ENCODE measurements around the gene NOC3L.

Gene NOC3L

GRCh38 chr10:94293354-94293753, 69.4 kb downstream of the NOC3L start:
- no peak for TF ChIP-seq ESRRG (CRISPR knock-in tag; IDR thresholded peaks at IDR 0.05)
- TF ChIP-seq CSRNP3 (CRISPR knock-in tag; IDR thresholded peaks at IDR 0.05), result no peak
- no peak for TF ChIP-seq TOX (CRISPR knock-in tag; IDR thresholded peaks at IDR 0.05; ENCODE audit: borderline replicate concordance)
- TF ChIP-seq OSR1 (CRISPR knock-in tag; IDR thresholded peaks at IDR 0.05), result no peak
- TF ChIP-seq ISL1 (CRISPR knock-in tag; IDR thresholded peaks at IDR 0.05), result no peak
- TF ChIP-seq ZNF8 (CRISPR knock-in tag; IDR thresholded peaks at IDR 0.05), result no peak
- no peak for TF ChIP-seq TSHZ2 (CRISPR knock-in tag; IDR thresholded peaks at IDR 0.05)
- peak; percentile 44 for ATAC-seq

- ATAC-seq, result peak; percentile 90
These were observed 70.2 kb downstream of the NOC3L start for GRCh38 chr10:94292434-94293090.

GRCh38 chr10:94288361-94289101, 74.2 kb downstream of the NOC3L start:
- no peak for ATAC-seq
- TF ChIP-seq TSHZ2 (CRISPR knock-in tag; IDR thresholded peaks at IDR 0.05), result no peak
- TF ChIP-seq TOX (CRISPR knock-in tag; IDR thresholded peaks at IDR 0.05; ENCODE audit: borderline replicate concordance), result no peak
- TF ChIP-seq ZFP3 (CRISPR knock-in tag; IDR thresholded peaks at IDR 0.05), result no peak
- TF ChIP-seq CSDC2 (CRISPR knock-in tag; IDR thresholded peaks at IDR 0.05), result no peak
- TF ChIP-seq POU6F1 (CRISPR knock-in tag; IDR thresholded peaks at IDR 0.05; ENCODE audit: borderline replicate concordance, low read depth), result no peak
- TF ChIP-seq TCF4 (CRISPR knock-in tag; IDR thresholded peaks at IDR 0.05; ENCODE audit: borderline replicate concordance), result no peak
- no peak for TF ChIP-seq SNAI2 (CRISPR knock-in tag; IDR thresholded peaks at IDR 0.05)
- no peak for TF ChIP-seq CSRNP3 (CRISPR knock-in tag; IDR thresholded peaks at IDR 0.05)
- TF ChIP-seq ZNF565 (CRISPR knock-in tag; conservative IDR thresholded peaks at IDR 0.05; ENCODE audit: low read depth), result no peak
- no peak for TF ChIP-seq ARNTL (CRISPR knock-in tag; IDR thresholded peaks at IDR 0.05; ENCODE audit: borderline replicate concordance, low read depth)
- TF ChIP-seq ESRRG (CRISPR knock-in tag; IDR thresholded peaks at IDR 0.05), result no peak
- TF ChIP-seq RARB (CRISPR knock-in tag; IDR thresholded peaks at IDR 0.05), result no peak
- no peak for TF ChIP-seq ZC3H10 (CRISPR knock-in tag; IDR thresholded peaks at IDR 0.05)
- TF ChIP-seq CREB5 (CRISPR knock-in tag; IDR thresholded peaks at IDR 0.05; ENCODE audit: low read depth), result no peak
- TF ChIP-seq GLIS3 (CRISPR knock-in tag; IDR thresholded peaks at IDR 0.05), result no peak

More at GRCh38 chr10:94292434-94293090, 70.2 kb downstream of the NOC3L start:
- no peak for TF ChIP-seq ZNF8 (CRISPR knock-in tag; IDR thresholded peaks at IDR 0.05)
- TF ChIP-seq BACH2 (CRISPR knock-in tag; IDR thresholded peaks at IDR 0.05; ENCODE audit: borderline replicate concordance), result no peak
- TF ChIP-seq SNAI2 (CRISPR knock-in tag; IDR thresholded peaks at IDR 0.05), result no peak
- no peak for TF ChIP-seq GLIS3 (CRISPR knock-in tag; IDR thresholded peaks at IDR 0.05)

All from SK-N-SH treated with all-trans-retinoic acid at 6 μM for 48 hours (cell line).